GM19372 (cell line): ENCODE results near the gene SPATA9.

Experiments used
- ATAC-seq: cut with Tn5 transposase; IDR thresholded peaks from one replicate; pipeline ENCODE4 v1.9.1; 2021; ENCODE audit warnings: mild to moderate bottlenecking, low read depth, moderate library complexity; ENCODE audit not compliant: unreplicated experiment

Gene SPATA9

GRCh38 chr5:95682891-95683290 lies at the start of gene SPATA9:
Gene SPATA9 (minus strand): TSS chr5:95682991. CDS start chr5:95682854, 137 bp downstream.
- ATAC-seq, result no peak

- ATAC-seq, result peak; percentile 29
Measured at GRCh38 chr5:95731571-95732554, 49.1 kb upstream of the SPATA9 start.

- peak; percentile 52 for ATAC-seq
Measured at GRCh38 chr5:95730730-95731570, 48.2 kb upstream of the SPATA9 start, which contains the start of gene RHOBTB3. Gene RHOBTB3 (plus strand): TSS chr5:95731336. CDS start chr5:95731683, 347 bp downstream.

- no peak for ATAC-seq
Measured at GRCh38 chr5:95730011-95730700, 47.4 kb upstream of the SPATA9 start.

GRCh38 chr5:95729115-95730010 lies 46.6 kb upstream of the SPATA9 start:
- ATAC-seq, result no peak

GRCh38 chr5:95728494-95729114 lies 45.8 kb upstream of the SPATA9 start:
- ATAC-seq, result no peak

GRCh38 chr5:95727764-95728191 lies 45.0 kb upstream of the SPATA9 start:
- ATAC-seq, result no peak

- ATAC-seq, result no peak
Measured at GRCh38 chr5:95726811-95727763, 44.3 kb upstream of the SPATA9 start.

GRCh38 chr5:95725937-95726810 lies 43.4 kb upstream of the SPATA9 start:
- no peak for ATAC-seq

GRCh38 chr5:95725071-95725820 lies 42.5 kb upstream of the SPATA9 start:
- no peak for ATAC-seq

GRCh38 chr5:95723632-95724369 lies 41.0 kb upstream of the SPATA9 start:
- ATAC-seq, result no peak

GRCh38 chr5:95721582-95722295 lies 38.9 kb upstream of the SPATA9 start:
- no peak for ATAC-seq

- ATAC-seq, result no peak
Measured at GRCh38 chr5:95720094-95720786, 37.4 kb upstream of the SPATA9 start.

- ATAC-seq, result no peak
Measured at GRCh38 chr5:95718738-95719137, 35.9 kb upstream of the SPATA9 start.
